GM12891 (cell line): ENCODE data around the gene BPIFB4.

ENCODE experiments used
- POLR2AphosphoS5 ChIP-seq: IDR thresholded peaks from 2 replicates; pipeline ENCODE4 v1.6.1; 2011; ENCODE audit warnings: low read depth, low read length, control low read depth
- SPI1 ChIP-seq: IDR thresholded peaks from 2 replicates; pipeline ENCODE4 v1.6.1; 2011; ENCODE audit warnings: low read depth, low read length, control low read depth
- TAF1 ChIP-seq: IDR thresholded peaks from 2 replicates; pipeline ENCODE4 v1.6.1; 2011; ENCODE audit warnings: low read depth, low read length, control low read depth

GRCh38 chr20:33097001-33097400, 17.6 kb downstream of the BPIFB4 start:
- TF ChIP-seq SPI1 (no peak), TAF1 (no peak), POLR2AphosphoS5 (no peak)
